UCSD-AML1 (cell line): ENCODE data around the gene IL17REL.
A peak's percentile ranks its signal among the peaks of the same experiment; 100 is the strongest.
"Not testable (repeated sequence)": the region's sequence is repeated elsewhere in the genome, so short reads cannot be mapped to it uniquely, and the experiment has no call there.

Experiments used
- DNase-seq: peaks from one replicate; lab custom pipeline; 2025; ENCODE audit not compliant: unreplicated experiment; lab: John Stamatoyannopoulos, UW

Gene IL17REL

GRCh38 chr22:49992921-49993648, 19.5 kb downstream of the IL17REL start:
- DNase-seq = peak; percentile 73

GRCh38 chr22:49991907-49992533, 20.5 kb downstream of the IL17REL start:
- no peak for DNase-seq

GRCh38 chr22:49991167-49991566, 21.4 kb downstream of the IL17REL start:
- DNase-seq = no peak

- DNase-seq = not testable (repeated sequence)
Measured at GRCh38 chr22:49989826-49990225, 22.7 kb downstream of the IL17REL start.

GRCh38 chr22:49986325-49986724, 26.2 kb downstream of the IL17REL start:
- no peak for DNase-seq

GRCh38 chr22:49983148-49984042, 29.2 kb downstream of the IL17REL start:
- no peak for DNase-seq

GRCh38 chr22:49981799-49982198, 30.8 kb downstream of the IL17REL start:
- DNase-seq = not testable (repeated sequence)

GRCh38 chr22:49979587-49980264, 32.8 kb downstream of the IL17REL start:
- no peak for DNase-seq

GRCh38 chr22:49977578-49977977, 35.0 kb downstream of the IL17REL start:
- no peak for DNase-seq

- DNase-seq = peak; percentile 39
Measured at GRCh38 chr22:49976439-49977175, 36.0 kb downstream of the IL17REL start.

- peak; percentile 61 for DNase-seq
Measured at GRCh38 chr22:49975543-49976389, 36.8 kb downstream of the IL17REL start.

- DNase-seq = no peak
Measured at GRCh38 chr22:49973018-49973961, 39.3 kb downstream of the IL17REL start.

GRCh38 chr22:49972163-49973017, 40.2 kb downstream of the IL17REL start:
- no peak for DNase-seq

- DNase-seq = peak; percentile 83
Measured at GRCh38 chr22:49971232-49972162, 41.1 kb downstream of the IL17REL start.

- DNase-seq = peak; percentile 96
Measured at GRCh38 chr22:49970528-49971231, 41.9 kb downstream of the IL17REL start.
